ENCODE results near the gene F8A2. TPM values are rescaled to one million over a fixed set of nuclear protein-coding genes. Genes with fewer than 3 reads are reported as not detected.
"Not testable (repeated sequence)": the region's sequence is repeated elsewhere in the genome, so short reads cannot be mapped to it uniquely, and the experiment has no call there.

Gene F8A2
- total and polyA plus RNA-seq, 4 donors: not detected

GRCh38 chrX:155379802-155380201 is 2.1 kb upstream of the F8A2 start:
- WGBS, 2 donors: no CpG with 5 or more reads among the region's 7 CpGs
- H3K27me3 ChIP-seq (ENCODE audit: control insufficient read depth in 1 of 2, insufficient read depth in 2 of 2, low read length in 1 of 2); intact Hi-C loops (cut with DNase I); H3K4me1 ChIP-seq (ENCODE audit: control insufficient read depth in 1 of 2, insufficient read depth in 2 of 2, low read length in 2 of 2); H3K27ac ChIP-seq (ENCODE audit: low read depth in 1 of 2, low read length in 2 of 2); H3K4me3 ChIP-seq (ENCODE audit: low read length in 2 of 2); H3K36me3 ChIP-seq (ENCODE audit: control insufficient read depth in 1 of 2, insufficient read depth in 2 of 2, low read length in 1 of 2); H3K9me3 ChIP-seq (ENCODE audit: control insufficient read depth, low read length); DNase-seq: not testable (repeated sequence)
- ATAC-seq (ENCODE audit: low FRiP score): peak; percentile 4

GRCh38 chrX:155382529-155382967 is 653 bp downstream of the F8A2 start:
- intact Hi-C loops (cut with DNase I); H3K4me3 ChIP-seq (ENCODE audit: low read length in 2 of 2); H3K4me1 ChIP-seq (ENCODE audit: control insufficient read depth in 1 of 2, insufficient read depth in 2 of 2, low read length in 2 of 2); H3K27ac ChIP-seq (ENCODE audit: low read depth in 1 of 2, low read length in 2 of 2); H3K9me3 ChIP-seq (ENCODE audit: control insufficient read depth, low read length); H3K36me3 ChIP-seq (ENCODE audit: control insufficient read depth in 1 of 2, insufficient read depth in 2 of 2, low read length in 1 of 2); H3K27me3 ChIP-seq (ENCODE audit: control insufficient read depth in 1 of 2, insufficient read depth in 2 of 2, low read length in 1 of 2); DNase-seq: not testable (repeated sequence)
- WGBS, 2 donors: no CpG with 5 or more reads among the region's 64 CpGs
- ATAC-seq (ENCODE audit: low FRiP score): peak; percentile 70

GRCh38 chrX:155389634-155390033 is 7.7 kb downstream of the F8A2 start:
- Histone ChIP-seq H3K36me3 (ENCODE audit: control insufficient read depth in 1 of 2, insufficient read depth in 2 of 2, low read length in 1 of 2) (no peaks in the 10 kb centered on the region), H3K4me1 (ENCODE audit: control insufficient read depth in 1 of 2, insufficient read depth in 2 of 2, low read length in 2 of 2) (no peaks in the 10 kb centered on the region), H3K9me3 (ENCODE audit: control insufficient read depth, low read length) (peaks cover 4% of the 10 kb centered on the region), H3K27ac (ENCODE audit: low read depth in 1 of 2, low read length in 2 of 2) (no peak overlapping the region), H3K27me3 (ENCODE audit: control insufficient read depth in 1 of 2, insufficient read depth in 2 of 2, low read length in 1 of 2) (no peaks in the 10 kb centered on the region), H3K4me3 (ENCODE audit: low read length in 2 of 2) (no peak overlapping the region)
- intact Hi-C loops (cut with DNase I): no loop called here
- 95 to 97% methylated on average over 8 of the region's 8 CpGs for WGBS, 2 donors
- ATAC-seq (ENCODE audit: low FRiP score) (no peak), DNase-seq (no peak)

GRCh38 chrX:155394747-155395276 is 12.9 kb downstream of the F8A2 start:
- H3K4me3 ChIP-seq (ENCODE audit: low read length in 2 of 2); intact Hi-C loops (cut with DNase I); H3K27ac ChIP-seq (ENCODE audit: low read depth in 1 of 2, low read length in 2 of 2); H3K27me3 ChIP-seq (ENCODE audit: control insufficient read depth in 1 of 2, insufficient read depth in 2 of 2, low read length in 1 of 2); DNase-seq; H3K9me3 ChIP-seq (ENCODE audit: control insufficient read depth, low read length); ATAC-seq (ENCODE audit: low FRiP score); H3K4me1 ChIP-seq (ENCODE audit: control insufficient read depth in 1 of 2, insufficient read depth in 2 of 2, low read length in 2 of 2); H3K36me3 ChIP-seq (ENCODE audit: control insufficient read depth in 1 of 2, insufficient read depth in 2 of 2, low read length in 1 of 2): not testable (repeated sequence)
- 84 to 94% methylated on average over 7 of the region's 7 CpGs for WGBS, 2 donors

GRCh38 chrX:155406429-155406828 is 24.5 kb downstream of the F8A2 start:
- no peaks in the 10 kb centered on the region for H3K36me3 ChIP-seq (ENCODE audit: control insufficient read depth in 1 of 2, insufficient read depth in 2 of 2, low read length in 1 of 2)
- intact Hi-C loops (cut with DNase I): no loop called here

GRCh38 chrX:155417769-155418168 is 35.9 kb downstream of the F8A2 start:
- WGBS, 2 donors: 56 to 100% methylated on average over 1 of the region's 1 CpG
- DNase-seq (no peak), ATAC-seq (ENCODE audit: low FRiP score) (no peak)
- intact Hi-C loops (cut with DNase I): no loop called here
- Histone ChIP-seq H3K27me3 (ENCODE audit: control insufficient read depth in 1 of 2, insufficient read depth in 2 of 2, low read length in 1 of 2) (no peaks in the 10 kb centered on the region), H3K36me3 (ENCODE audit: control insufficient read depth in 1 of 2, insufficient read depth in 2 of 2, low read length in 1 of 2) (no peaks in the 10 kb centered on the region), H3K27ac (ENCODE audit: low read depth in 1 of 2, low read length in 2 of 2) (no peak overlapping the region), H3K4me3 (ENCODE audit: low read length in 2 of 2) (no peak overlapping the region), H3K4me1 (ENCODE audit: control insufficient read depth in 1 of 2, insufficient read depth in 2 of 2, low read length in 2 of 2) (no peaks in the 10 kb centered on the region), H3K9me3 (ENCODE audit: control insufficient read depth, low read length) (no peaks in the 10 kb centered on the region)

More at GRCh38 chrX:155406429-155406828, 24.5 kb downstream of the F8A2 start:
- Histone ChIP-seq H3K9me3 (ENCODE audit: control insufficient read depth, low read length) (no peaks in the 10 kb centered on the region), H3K27ac (ENCODE audit: low read depth in 1 of 2, low read length in 2 of 2) (no peak overlapping the region), H3K27me3 (ENCODE audit: control insufficient read depth in 1 of 2, insufficient read depth in 2 of 2, low read length in 1 of 2) (no peaks in the 10 kb centered on the region), H3K4me3 (ENCODE audit: low read length in 2 of 2) (no peak overlapping the region), H3K4me1 (ENCODE audit: control insufficient read depth in 1 of 2, insufficient read depth in 2 of 2, low read length in 2 of 2) (no peaks in the 10 kb centered on the region)
- no peak for DNase-seq
- WGBS, 2 donors: 74 to 97% methylated on average over 2 of the region's 2 CpGs
- ATAC-seq (ENCODE audit: low FRiP score): no peak

Small RNA genes within 50 kb of the gene (microRNA-seq; reads per million reads assigned to microRNA genes)
- 0 reads per million in 2 donors for gene MIR1184-2

Other genes starting within 250 kb of the F8A2 start
- 10 to 100 TPM; 24.6 to 31.3 TPM for gene VBP1, start 165.6 kb upstream of the F8A2 start, total RNA-seq
- gene VBP1, start 165.6 kb upstream of the F8A2 start, polyA plus RNA-seq: 10 to 100 TPM; 32.7 to 40.3 TPM
- under 1 TPM; 0.52 to 0.72 TPM for gene RAB39B, start 117.6 kb upstream of the F8A2 start, total RNA-seq
- gene RAB39B, start 117.6 kb upstream of the F8A2 start, polyA plus RNA-seq: under 1 TPM; 0.03 to 0.50 TPM
- gene CLIC2, start 47.5 kb upstream of the F8A2 start, total RNA-seq: 10 to 100 TPM; 17.0 to 43.6 TPM
- gene CLIC2, start 47.5 kb upstream of the F8A2 start, polyA plus RNA-seq: 1 to 10 TPM; 3.5 to 9.0 TPM
- 1 to 10 TPM in 1 of 2 donors, under 1 TPM in 1; 0.39 to 4.1 TPM for gene F8A3, start 76.5 kb downstream of the F8A2 start, total RNA-seq
- 1 to 10 TPM in 1 of 2 donors, not detected in 1; 1.7 TPM for gene F8A3, start 76.5 kb downstream of the F8A2 start, polyA plus RNA-seq
- 1 to 10 TPM; 2.5 to 2.6 TPM for gene SPRY3, start 230.5 kb downstream of the F8A2 start, total RNA-seq
- gene SPRY3, start 230.5 kb downstream of the F8A2 start, polyA plus RNA-seq: under 1 TPM; under 0.01 to 0.36 TPM
- 10 to 100 TPM; 18.4 to 22.5 TPM for gene TMLHE, start 230.9 kb downstream of the F8A2 start, total RNA-seq
- 10 to 100 TPM in 1 of 2 donors, 1 to 10 TPM in 1; 7.1 to 13.0 TPM for gene TMLHE, start 230.9 kb downstream of the F8A2 start, polyA plus RNA-seq